H1 (cell line): ENCODE measurements around the gene KLHL7.

Source experiments
- ATF3 ChIP-seq: IDR thresholded peaks from 2 replicates; pipeline ENCODE4 v1.6.1; 2011; ENCODE audit warnings: low read depth, mild to moderate bottlenecking, low read length; ENCODE audit not compliant: insufficient read depth
- CHD1 ChIP-seq: IDR thresholded peaks from 2 replicates; pipeline ENCODE4 v1.6.1; 2012; ENCODE audit warnings: low read depth, low read length, improper control_type of control experiment
- CHD2 ChIP-seq: IDR thresholded peaks from 2 replicates; pipeline ENCODE4 v1.6.1; 2012; ENCODE audit warnings: low read length, improper control_type of control experiment
- CTCF ChIP-seq, 3 experiments: IDR thresholded peaks; 1 replicate in 2 of 3; 2 replicates in 1 of 3; pipeline versions ENCODE4 v1.5.1 to v1.6.1; 2011; ENCODE audit warnings: low read length in 3 of 3, mild to moderate bottlenecking in 3 of 3, inconsistent platforms in 2 of 3, low read depth in 1 of 3, moderate library complexity in 1 of 3; ENCODE audit not compliant: insufficient read depth in 1 of 3; ENCODE audit errors: control extremely low read depth in 1 of 3
- EZH2 ChIP-seq: fragments of 200-600 bp; sonication (generic); IDR thresholded peaks from 2 replicates; pipeline ENCODE4 v1.7.1; 2012; ENCODE audit warnings: low read depth, mild to moderate bottlenecking, moderate library complexity, low read length, inconsistent platforms; ENCODE audit not compliant: severe bottlenecking
- RAD21 ChIP-seq, 2 experiments: IDR thresholded peaks in 1 of 2; conservative IDR thresholded peaks in 1 of 2; 2 replicates each; pipeline ENCODE4 v1.6.1; 2011; ENCODE audit warnings: low read depth in 2 of 2, low read length in 2 of 2, improper control_type of control experiment in 1 of 2, inconsistent platforms in 1 of 2, mild to moderate bottlenecking in 1 of 2, moderate library complexity in 1 of 2
- SAP30 ChIP-seq: fragments of 300-600 bp; sonication (generic); IDR thresholded peaks from 2 replicates; pipeline ENCODE4 v1.7.1; 2012; ENCODE audit warnings: low read length, moderate library complexity, mild to moderate bottlenecking, inconsistent platforms; ENCODE audit not compliant: insufficient read depth, insufficient replicate concordance
- YY1 ChIP-seq: IDR thresholded peaks from 2 replicates; pipeline ENCODE4 v1.6.1; 2011; ENCODE audit warnings: low read depth, mild to moderate bottlenecking, low read length

DNA sequence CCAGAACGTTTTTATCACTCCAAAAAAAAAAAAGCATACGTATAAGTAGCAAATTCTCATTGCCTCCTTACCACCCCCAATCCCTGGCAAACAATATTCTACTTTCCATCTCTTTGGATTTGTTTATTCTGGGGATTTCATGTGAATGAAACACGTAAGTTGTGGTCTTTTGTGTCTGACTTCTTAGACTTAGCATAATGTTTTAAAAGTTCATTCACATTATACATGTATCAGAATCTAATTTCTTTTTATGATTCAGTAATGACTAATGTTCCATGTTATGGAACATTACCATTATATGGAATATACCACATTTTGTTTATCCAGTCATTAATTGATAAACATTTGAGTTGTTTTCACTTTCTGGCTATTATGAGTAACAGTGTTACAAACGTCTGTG, 12.5 kb upstream of the KLHL7 start:
- TF ChIP-seq CTCF (IDR thresholded peaks at IDR 0.05; ENCODE audit: control extremely low read depth in 1 of 3, insufficient read depth in 1 of 3, low read depth in 1 of 3, low read length in 3 of 3) (no peak), RAD21 (IDR thresholded peaks at IDR 0.05 in 1 of 2, conservative IDR thresholded peaks at IDR 0.05 in 1 of 2; ENCODE audit: low read depth in 2 of 2, low read length in 2 of 2) (no peak), YY1 (no peak), EZH2 (no peak), SAP30 (no peak), CHD2 (no peak), ATF3 (no peak), CHD1 (no peak)
